HEK293 (cell line): Measurements from ENCODE around the gene ANKH.

ENCODE experiments used
- CTCF ChIA-PET: fragments of 350-600 bp; formaldehyde crosslinking; extraction: SDS; loops from one replicate; lab custom pipeline; 2021; ENCODE audit warnings: antibody characterized with exemption; lab: Yijun Ruan, JAX
- POLR2A ChIA-PET: fragments of 300-600 bp; formaldehyde crosslinking; extraction: SDS; loops from one replicate; lab custom pipeline; 2020; ENCODE audit warnings: antibody characterized with exemption, inconsistent platforms; lab: Yijun Ruan, JAX
- H3K27ac ChIP-seq: fragments of 200-500 bp; sonication (Bioruptor generic); 2 replicates; pipeline ENCODE4 v1.5.1; 2014; ENCODE audit warnings: low read depth, low read length, control low read depth, inconsistent platforms; ENCODE audit errors: extremely low read depth
- H3K36me3 ChIP-seq, 2 experiments: fragments of 200-500 bp in 1 of 2; sonication (Bioruptor generic) in 1 of 2; 1 replicate in 1 of 2; 2 replicates in 1 of 2; pipeline ENCODE4 v1.5.1; 2014 to 2017; ENCODE audit warnings: inconsistent platforms in 2 of 2, low read length in 2 of 2; ENCODE audit not compliant: control insufficient read depth in 2 of 2, insufficient read depth in 1 of 2
- H3K4me1 ChIP-seq: fragments of 200-500 bp; sonication (Bioruptor generic); 2 replicates; pipeline ENCODE4 v1.5.1; 2014; ENCODE audit warnings: mild to moderate bottlenecking, low read length, inconsistent platforms; ENCODE audit not compliant: control insufficient read depth, insufficient read depth
- H3K4me3 ChIP-seq: 2 replicates; pipeline ENCODE4 v1.5.1; 2011; ENCODE audit warnings: low read depth, mild to moderate bottlenecking, control low read depth, low read length, moderate library complexity
- H3K9me3 ChIP-seq: fragments of 200-500 bp; sonication (Bioruptor generic); 2 replicates; pipeline ENCODE4 v1.5.1; 2014; ENCODE audit warnings: low read depth, low read length, inconsistent platforms; ENCODE audit not compliant: control insufficient read depth, insufficient read depth
- AEBP2 ChIP-seq: fragments of 450-650 bp; formaldehyde crosslinking; IDR thresholded peaks from 2 replicates; pipeline ENCODE4 v1.5.1; 2016; ENCODE audit warnings: missing biosample characterization, missing genetic modification characterization, borderline replicate concordance
- HIC1 ChIP-seq: fragments of 450-650 bp; formaldehyde crosslinking; IDR thresholded peaks from 2 replicates; pipeline ENCODE4 v1.5.1; 2016; ENCODE audit warnings: missing biosample characterization, missing genetic modification characterization
- KLF10 ChIP-seq: fragments of 450-650 bp; IDR thresholded peaks from 2 replicates; pipeline ENCODE4 v1.5.1; 2018; ENCODE audit warnings: missing biosample characterization, mild to moderate bottlenecking, missing genetic modification characterization
- KLF7 ChIP-seq: fragments of 450-650 bp; formaldehyde crosslinking; IDR thresholded peaks from 2 replicates; pipeline ENCODE4 v1.5.1; 2016; ENCODE audit warnings: missing biosample characterization, missing genetic modification characterization, borderline replicate concordance
- MYNN ChIP-seq: fragments of 450-650 bp; formaldehyde crosslinking; IDR thresholded peaks from 2 replicates; pipeline ENCODE4 v1.5.1; 2016; ENCODE audit warnings: missing biosample characterization, missing genetic modification characterization, borderline replicate concordance
- PBX3 ChIP-seq: sonication (generic); formaldehyde crosslinking; IDR thresholded peaks from 2 replicates; pipeline ENCODE4 v1.8.1; 2022; ENCODE audit warnings: mild to moderate bottlenecking, moderate library complexity, missing genetic modification reagents
- PRDM10 ChIP-seq: fragments of 450-650 bp; formaldehyde crosslinking; IDR thresholded peaks from 2 replicates; pipeline ENCODE4 v1.5.1; 2016; ENCODE audit warnings: missing biosample characterization, missing genetic modification characterization
- PRDM6 ChIP-seq: fragments of 450-650 bp; formaldehyde crosslinking; IDR thresholded peaks from 2 replicates; pipeline ENCODE4 v1.5.1; 2017; ENCODE audit warnings: missing biosample characterization, missing genetic modification characterization
- RBAK ChIP-seq: fragments of 450-650 bp; formaldehyde crosslinking; IDR thresholded peaks from 2 replicates; pipeline ENCODE4 v1.5.1; 2016; ENCODE audit warnings: missing biosample characterization, missing genetic modification characterization
- REPIN1 ChIP-seq: fragments of 450-650 bp; formaldehyde crosslinking; IDR thresholded peaks from 2 replicates; pipeline ENCODE4 v1.5.1; 2017; ENCODE audit warnings: missing biosample characterization, missing genetic modification characterization, low read depth
- TRIM28 ChIP-seq: IDR thresholded peaks from 2 replicates; pipeline ENCODE4 v1.6.1; 2011; ENCODE audit warnings: low read length, control low read depth, borderline replicate concordance
- ZNF140 ChIP-seq: fragments of 450-650 bp; formaldehyde crosslinking; IDR thresholded peaks from 2 replicates; pipeline ENCODE4 v1.5.1; 2016; ENCODE audit warnings: missing biosample characterization, missing genetic modification characterization
- ZNF211 ChIP-seq: fragments of 450-650 bp; formaldehyde crosslinking; IDR thresholded peaks from 2 replicates; pipeline ENCODE4 v1.5.1; 2016; ENCODE audit warnings: low read depth, missing biosample characterization, missing genetic modification characterization
- ZNF266 ChIP-seq: fragments of 450-650 bp; formaldehyde crosslinking; IDR thresholded peaks from 2 replicates; pipeline ENCODE4 v1.5.1; 2016; ENCODE audit warnings: missing biosample characterization, missing genetic modification characterization, low read depth
- ZNF350 ChIP-seq: fragments of 450-650 bp; formaldehyde crosslinking; IDR thresholded peaks from 2 replicates; pipeline ENCODE4 v1.5.0; 2017; ENCODE audit warnings: missing biosample characterization, mild to moderate bottlenecking, missing genetic modification characterization
- ZNF394 ChIP-seq: fragments of 450-650 bp; formaldehyde crosslinking; IDR thresholded peaks from 2 replicates; pipeline ENCODE4 v1.5.1; 2016; ENCODE audit warnings: missing biosample characterization, missing genetic modification characterization, mild to moderate bottlenecking, moderate library complexity, borderline replicate concordance

Gene ANKH

GRCh38 chr5:14749579-14750101, 121.9 kb downstream of the ANKH start (continued):
- no peak for TF ChIP-seq HIC1
- TF ChIP-seq MYNN: no peak
- no peak for TF ChIP-seq ZNF211 (tag by site-specific recombination)
- no peak for TF ChIP-seq TRIM28
- TF ChIP-seq PRDM6: no peak
- TF ChIP-seq RBAK (tag by site-specific recombination): no peak
- TF ChIP-seq ZNF350 (tag by site-specific recombination): no peak

GRCh38 chr5:14748180-14748900, 123.2 kb downstream of the ANKH start:
- TF ChIP-seq ZNF394 (tag by site-specific recombination): no peak
- TF ChIP-seq AEBP2 (tag by site-specific recombination): no peak
- TF ChIP-seq REPIN1 (tag by site-specific recombination): no peak
- no peak for TF ChIP-seq KLF10 (tag by site-specific recombination)
- no peak for TF ChIP-seq PRDM10 (tag by site-specific recombination)
- Histone ChIP-seq H3K9me3 (no peaks in the 10 kb centered on the region), H3K27ac (no peak overlapping the region), H3K36me3 (peaks cover 0 to 32% of the 10 kb centered on the region in 2 experiments; a peak in 2 of 3 replicates), H3K4me1 (no peaks in the 10 kb centered on the region), H3K4me3 (no peak overlapping the region)
- CTCF ChIA-PET: interaction anchor here (0.5 to 0.6 kb wide), 2 partner anchors 228 to 640 kb away, joined by 3 to 4 read pairs; no protein-coding TSS in a partner anchor
- POLR2A ChIA-PET: no interaction called here

- Histone ChIP-seq H3K36me3 (peaks cover 0 to 32% of the 10 kb centered on the region in 2 experiments), H3K9me3 (no peaks in the 10 kb centered on the region), H3K27ac (no peak overlapping the region), H3K4me3 (no peak overlapping the region), H3K4me1 (no peaks in the 10 kb centered on the region)
- ChIA-PET POLR2A (no interaction called here), CTCF (interaction anchor here (0.9 to 1.2 kb wide), 2 partner anchors 19 kb away, joined by 3 to 5 read pairs; no protein-coding TSS in a partner anchor)
- TF ChIP-seq ZNF140 (tag by site-specific recombination): no peak
- no peak for TF ChIP-seq PBX3 (CRISPR knock-in tag)
- no peak for TF ChIP-seq KLF7 (tag by site-specific recombination)
- no peak for TF ChIP-seq ZNF266 (tag by site-specific recombination)
Observed at GRCh38 chr5:14745753-14746152, 125.8 kb downstream of the ANKH start.
